Measurements from ENCODE around the gene IQCN. TPM values are rescaled to one million over a fixed set of nuclear protein-coding genes. Genes with fewer than 3 reads are reported as not detected.
"Not testable (repeated sequence)": the region's sequence is repeated elsewhere in the genome, so short reads cannot be mapped to it uniquely, and the experiment has no call there.

Gene IQCN
- total RNA-seq, 2 donors from 2014 or later = 16.5 to 21.9 TPM

DNA sequence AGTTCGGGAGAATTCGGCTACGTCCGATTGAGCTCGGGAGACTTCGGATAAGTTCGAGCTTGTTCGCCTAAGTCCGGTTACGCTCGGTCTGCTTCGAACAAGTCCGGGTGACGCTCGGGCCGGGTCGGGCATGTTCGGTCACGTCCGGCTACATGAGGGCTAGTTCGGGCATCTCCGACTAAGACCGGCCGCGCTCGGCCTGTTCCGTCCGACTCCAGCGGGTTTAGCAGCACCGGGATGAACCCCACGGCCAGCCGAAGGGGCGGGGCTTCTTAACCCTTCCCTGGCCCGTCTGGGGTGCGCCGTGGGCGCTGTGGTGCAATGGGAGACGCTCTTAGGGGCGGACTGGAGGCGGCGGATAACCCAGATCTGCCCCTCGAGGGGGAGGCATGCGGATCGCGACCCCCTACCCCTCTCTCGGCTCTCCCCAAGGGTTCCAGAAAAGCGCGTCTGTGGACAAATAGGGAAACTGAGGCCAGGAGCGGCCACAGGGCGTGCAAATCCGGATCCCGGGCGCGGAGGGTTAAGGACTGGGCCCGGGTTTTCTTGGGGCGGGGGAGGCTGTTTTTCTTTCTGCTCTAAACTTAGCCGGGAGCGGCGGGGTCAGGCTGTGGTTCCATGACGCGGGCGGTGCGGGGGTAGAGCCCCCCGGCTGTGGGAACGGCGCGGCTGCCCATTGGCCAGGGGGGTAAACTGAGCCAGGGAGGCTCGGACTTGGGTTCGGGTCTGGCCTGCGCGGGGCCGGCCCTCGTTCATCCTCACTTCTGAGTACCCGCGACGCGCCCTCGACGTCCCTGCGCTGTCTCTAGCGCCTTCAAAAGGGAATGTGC lies 49.5 kb downstream of the IQCN start:
- Mint-ChIP-seq H3K4me1 (peaks cover 18% of the 10 kb centered on the region), H3K27me3 (peaks cover 69% of the 10 kb centered on the region), H3K27ac (peak overlapping the region; percentile 85), H3K36me3 (ENCODE audit: low read depth) (peaks cover under 1% of the 10 kb centered on the region), H3K4me3 (peak overlapping the region; percentile 91)
- DNase-seq (peak; percentile 60 to 77 (median 62)), ATAC-seq (peak; percentile 97)
- no peaks in the 10 kb centered on the region for H3K9me3 ChIP-seq (ENCODE audit: control insufficient read depth, low read length, poor library complexity, severe bottlenecking)

DNA sequence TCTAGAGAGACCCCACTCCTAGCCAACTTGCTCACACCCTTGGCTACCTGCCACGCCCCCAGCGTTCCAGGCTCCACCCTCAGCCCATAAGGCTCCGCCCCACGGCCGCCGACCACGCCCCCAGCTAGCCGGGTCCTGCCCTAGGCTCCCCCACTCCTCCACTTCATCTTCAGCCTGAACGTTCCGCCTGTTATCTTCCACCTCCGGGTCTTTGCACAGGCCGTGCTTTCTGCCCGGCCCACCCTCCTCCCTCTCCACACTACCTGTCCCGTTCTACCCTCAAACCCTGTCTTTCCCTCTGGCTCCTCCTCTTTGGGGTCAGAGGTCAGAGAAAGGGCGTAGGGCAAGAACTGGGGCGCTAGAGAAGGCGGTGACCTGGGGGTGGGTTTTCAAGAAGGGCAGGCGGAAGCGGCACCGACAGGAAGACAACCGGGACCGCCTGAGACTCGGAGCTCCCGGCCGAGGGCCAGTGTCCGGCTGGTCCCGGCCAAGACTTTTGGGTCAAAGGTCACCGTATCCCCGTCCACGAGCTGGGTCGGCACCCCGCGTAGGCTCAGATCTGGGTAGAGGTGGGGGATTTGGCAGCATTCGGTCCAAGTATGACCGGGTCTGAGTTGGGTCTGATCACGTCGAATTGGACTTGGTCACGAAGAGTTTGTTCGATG lies 50.3 kb downstream of the IQCN start:
- Mint-ChIP-seq H3K27ac (peak overlapping the region; percentile 85), H3K4me1 (peaks cover 19% of the 10 kb centered on the region), H3K36me3 (ENCODE audit: low read depth) (no peaks in the 10 kb centered on the region), H3K27me3 (peaks cover 67% of the 10 kb centered on the region), H3K4me3 (peak overlapping the region; percentile 91)
- ATAC-seq = peak; percentile 17
- peak in 1 of 3 donors; percentile 19 for DNase-seq
- no peaks in the 10 kb centered on the region for H3K9me3 ChIP-seq (ENCODE audit: control insufficient read depth, low read length, poor library complexity, severe bottlenecking)

DNA sequence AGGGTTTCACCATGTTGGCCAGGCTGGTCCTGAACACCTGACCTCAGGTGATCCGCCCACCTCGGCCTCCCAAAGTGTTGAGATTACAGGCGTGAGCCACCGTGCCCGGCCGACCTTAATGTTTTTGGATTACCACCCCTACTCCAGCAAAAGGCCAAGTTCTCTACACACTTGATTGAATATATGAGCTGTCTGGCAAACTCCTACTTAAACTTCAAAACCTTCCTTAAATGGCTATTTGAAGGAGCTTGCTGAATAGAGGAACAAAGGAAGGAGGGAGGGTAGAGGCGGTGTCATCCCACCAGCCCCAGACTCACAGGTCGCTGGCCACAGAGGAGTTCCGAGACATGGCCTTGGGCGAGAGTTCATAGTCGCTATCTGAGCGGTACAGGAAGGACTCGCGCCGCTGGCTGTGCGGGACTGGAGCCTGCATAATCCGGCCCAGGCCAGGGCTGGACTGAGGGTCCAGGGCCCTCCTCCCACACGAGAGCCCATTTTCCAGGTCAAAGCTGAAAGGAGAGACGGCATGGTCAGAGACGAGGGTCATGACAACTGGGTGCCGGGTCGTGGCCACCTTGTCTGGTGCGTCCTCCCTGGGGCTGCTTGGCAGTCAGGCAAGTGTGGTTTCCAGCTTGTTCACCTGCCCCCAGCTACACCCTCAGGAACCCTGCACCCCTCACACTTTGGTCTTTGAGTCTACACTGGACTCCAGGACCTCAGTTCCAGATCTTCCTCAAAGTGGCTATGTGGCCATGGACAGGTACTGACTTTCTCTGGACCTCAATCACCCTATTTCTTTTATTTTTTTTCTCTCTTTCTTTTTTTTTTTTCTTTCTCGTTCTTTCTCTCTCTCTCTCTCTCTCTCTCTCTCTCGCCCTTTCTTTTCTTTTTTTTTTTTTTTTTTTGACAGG lies 52.2 kb downstream of the IQCN start:
- H3K36me3 Mint-ChIP-seq (ENCODE audit: low read depth) = no peaks in the 10 kb centered on the region
- H3K4me1 Mint-ChIP-seq = peaks cover 19% of the 10 kb centered on the region
- ATAC-seq (no peak), DNase-seq (no peak)
- H3K9me3 ChIP-seq (ENCODE audit: control insufficient read depth, low read length, poor library complexity, severe bottlenecking) = no peaks in the 10 kb centered on the region
- H3K27ac Mint-ChIP-seq = no peak overlapping the region
- peaks cover 56% of the 10 kb centered on the region for H3K27me3 Mint-ChIP-seq
- H3K4me3 Mint-ChIP-seq = no peak overlapping the region

- Mint-ChIP-seq H3K4me3 (peak overlapping the region; percentile 31), H3K27ac (no peak overlapping the region), H3K27me3 (peaks cover 46% of the 10 kb centered on the region), H3K4me1 (peaks cover 15% of the 10 kb centered on the region), H3K36me3 (ENCODE audit: low read depth) (no peaks in the 10 kb centered on the region)
- DNase-seq (no peak), ATAC-seq (no peak)
- H3K9me3 ChIP-seq (ENCODE audit: control insufficient read depth, low read length, poor library complexity, severe bottlenecking) = no peaks in the 10 kb centered on the region
Measured at GRCh38 chr19:18220632-18221275, 53.5 kb downstream of the IQCN start.

DNA sequence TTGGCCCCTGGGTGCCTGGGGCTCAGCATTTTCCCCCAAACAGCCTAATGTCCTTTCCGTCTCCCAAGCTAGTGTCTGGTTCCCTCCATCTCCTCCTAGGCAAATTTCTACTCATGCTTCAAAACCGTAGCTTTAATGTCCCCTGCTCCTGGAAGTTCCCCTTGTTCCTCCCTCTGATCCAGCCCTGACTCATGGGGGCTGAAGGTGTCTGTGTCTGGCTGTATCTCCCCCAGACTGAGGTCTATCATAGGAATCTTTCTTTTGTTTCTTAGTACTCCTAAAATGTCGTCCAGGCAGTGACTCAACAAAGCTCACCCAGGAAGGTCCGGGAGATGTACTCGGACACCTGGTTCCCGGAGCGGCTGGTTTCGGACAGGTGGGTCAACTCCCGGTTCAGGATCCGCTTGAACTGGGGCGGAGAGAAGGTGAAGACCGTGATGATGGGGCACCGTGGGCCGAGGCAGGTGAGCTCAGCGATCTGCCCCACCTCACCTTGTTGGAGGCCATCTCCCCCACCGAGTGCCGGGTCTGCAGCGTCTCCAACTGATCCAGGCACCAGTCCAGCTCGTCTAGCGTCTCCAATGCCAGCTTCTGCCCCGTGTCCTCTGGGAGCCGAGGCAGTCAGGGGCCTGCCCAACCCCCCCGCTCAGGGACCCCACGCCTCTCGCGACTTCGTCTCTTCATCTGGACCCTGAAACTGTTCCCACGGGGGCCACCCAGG lies 54.2 kb downstream of the IQCN start:
- no peak for DNase-seq
- ATAC-seq = no peak
- Mint-ChIP-seq H3K4me1 (peaks cover 17% of the 10 kb centered on the region), H3K4me3 (no peak overlapping the region), H3K36me3 (ENCODE audit: low read depth) (no peaks in the 10 kb centered on the region), H3K27me3 (peaks cover 40% of the 10 kb centered on the region), H3K27ac (no peak overlapping the region)
- H3K9me3 ChIP-seq (ENCODE audit: control insufficient read depth, low read length, poor library complexity, severe bottlenecking) = no peaks in the 10 kb centered on the region

- DNase-seq (no peak), ATAC-seq (no peak)
- no peaks in the 10 kb centered on the region for H3K9me3 ChIP-seq (ENCODE audit: control insufficient read depth, low read length, poor library complexity, severe bottlenecking)
- Mint-ChIP-seq H3K4me1 (peaks cover 7% of the 10 kb centered on the region), H3K36me3 (ENCODE audit: low read depth) (no peaks in the 10 kb centered on the region), H3K4me3 (no peak overlapping the region), H3K27me3 (peaks cover 27% of the 10 kb centered on the region), H3K27ac (no peak overlapping the region)
Measured at GRCh38 chr19:18218600-18218999, 55.7 kb downstream of the IQCN start.

DNA sequence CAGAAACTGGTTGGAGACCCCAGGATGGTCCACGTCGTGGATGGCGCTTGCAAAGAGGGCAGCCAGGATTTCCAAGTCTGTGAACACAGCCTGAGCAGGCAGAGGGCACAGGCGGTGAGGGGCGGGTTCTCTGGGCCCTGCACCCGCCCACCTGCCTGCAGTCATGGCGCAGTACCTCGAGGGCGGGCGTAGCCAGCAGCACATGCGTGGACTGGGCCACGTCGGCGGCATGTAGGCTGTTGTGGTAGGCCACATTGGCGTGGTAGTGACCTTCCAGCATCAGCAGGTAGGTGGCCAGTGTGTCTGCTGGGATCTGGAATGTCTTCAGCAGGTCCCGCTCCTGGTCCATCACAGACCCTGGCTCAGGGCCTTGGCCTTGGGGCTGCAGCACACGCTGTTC lies 56.1 kb downstream of the IQCN start:
- no peaks in the 10 kb centered on the region for H3K9me3 ChIP-seq (ENCODE audit: control insufficient read depth, low read length, poor library complexity, severe bottlenecking)
- no peak for ATAC-seq
- Mint-ChIP-seq H3K36me3 (ENCODE audit: low read depth) (no peaks in the 10 kb centered on the region), H3K4me1 (peaks cover 7% of the 10 kb centered on the region), H3K27me3 (peaks cover 23% of the 10 kb centered on the region), H3K27ac (no peak overlapping the region), H3K4me3 (no peak overlapping the region)
- DNase-seq = no peak

DNA sequence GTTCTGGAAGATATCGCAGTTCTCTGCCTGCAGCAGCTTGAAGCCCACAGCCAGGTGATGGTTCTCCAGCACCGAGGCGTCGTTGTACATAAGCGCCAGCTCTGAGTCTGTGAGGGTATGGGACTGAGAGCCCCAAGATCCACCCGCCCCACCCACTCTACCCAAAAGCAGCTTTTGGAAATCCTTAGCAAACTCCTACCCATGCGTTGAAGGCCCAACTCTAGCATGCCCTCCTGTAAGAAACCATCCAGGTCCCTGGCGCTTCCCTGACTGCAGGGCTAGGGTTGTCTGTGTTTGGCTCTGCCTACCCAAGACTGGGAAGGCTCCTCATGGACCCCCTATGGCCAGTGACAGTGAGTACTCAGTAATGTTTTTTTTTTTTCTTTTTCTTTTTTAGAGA lies 57.5 kb downstream of the IQCN start:
- DNase-seq (no peak), ATAC-seq (no peak)
- H3K4me3 Mint-ChIP-seq = no peak overlapping the region
- no peaks in the 10 kb centered on the region for H3K9me3 ChIP-seq (ENCODE audit: control insufficient read depth, low read length, poor library complexity, severe bottlenecking)
- H3K27ac Mint-ChIP-seq = no peak overlapping the region
- H3K27me3 Mint-ChIP-seq = peaks cover 18% of the 10 kb centered on the region
- H3K36me3 Mint-ChIP-seq (ENCODE audit: low read depth) = no peaks in the 10 kb centered on the region
- peaks cover 7% of the 10 kb centered on the region for H3K4me1 Mint-ChIP-seq

GRCh38 chr19:18214779-18215433 lies 59.3 kb downstream of the IQCN start:
- peak overlapping the region; percentile 16 for H3K27ac Mint-ChIP-seq
- H3K4me3 Mint-ChIP-seq = no peak overlapping the region
- H3K9me3 ChIP-seq (ENCODE audit: control insufficient read depth, low read length, poor library complexity, severe bottlenecking) = no peaks in the 10 kb centered on the region
- no peaks in the 10 kb centered on the region for H3K36me3 Mint-ChIP-seq (ENCODE audit: low read depth)
- peaks cover 18% of the 10 kb centered on the region for H3K27me3 Mint-ChIP-seq
- DNase-seq (no peak), ATAC-seq (no peak)
- peaks cover 5% of the 10 kb centered on the region for H3K4me1 Mint-ChIP-seq

DNA sequence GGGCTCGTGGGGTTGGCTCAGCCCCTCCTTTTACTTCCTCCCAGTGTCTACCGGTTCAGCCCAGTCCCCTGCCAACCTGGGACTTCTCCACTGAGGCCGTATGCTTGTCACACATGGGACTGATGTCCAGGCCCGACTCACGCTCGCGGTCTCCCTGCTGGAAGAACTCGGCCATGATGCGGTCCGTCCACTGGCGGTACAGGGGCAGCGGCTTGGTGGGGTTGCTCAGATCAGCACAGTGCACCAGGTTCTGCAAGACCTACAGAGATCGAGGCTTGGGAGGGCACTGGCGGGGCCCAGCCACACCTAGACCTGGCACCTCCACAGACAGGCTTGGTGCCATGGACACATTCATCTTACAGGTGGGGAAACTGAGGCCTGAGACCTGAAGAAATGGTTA lies 62.6 kb downstream of the IQCN start:
- no peak overlapping the region for H3K27ac Mint-ChIP-seq
- no peak for DNase-seq
- H3K4me1 Mint-ChIP-seq = peaks cover 3% of the 10 kb centered on the region
- H3K4me3 Mint-ChIP-seq = no peak overlapping the region
- no peaks in the 10 kb centered on the region for H3K9me3 ChIP-seq (ENCODE audit: control insufficient read depth, low read length, poor library complexity, severe bottlenecking)
- no peak for ATAC-seq
- no peaks in the 10 kb centered on the region for H3K36me3 Mint-ChIP-seq (ENCODE audit: low read depth)
- peaks cover 23% of the 10 kb centered on the region for H3K27me3 Mint-ChIP-seq

DNA sequence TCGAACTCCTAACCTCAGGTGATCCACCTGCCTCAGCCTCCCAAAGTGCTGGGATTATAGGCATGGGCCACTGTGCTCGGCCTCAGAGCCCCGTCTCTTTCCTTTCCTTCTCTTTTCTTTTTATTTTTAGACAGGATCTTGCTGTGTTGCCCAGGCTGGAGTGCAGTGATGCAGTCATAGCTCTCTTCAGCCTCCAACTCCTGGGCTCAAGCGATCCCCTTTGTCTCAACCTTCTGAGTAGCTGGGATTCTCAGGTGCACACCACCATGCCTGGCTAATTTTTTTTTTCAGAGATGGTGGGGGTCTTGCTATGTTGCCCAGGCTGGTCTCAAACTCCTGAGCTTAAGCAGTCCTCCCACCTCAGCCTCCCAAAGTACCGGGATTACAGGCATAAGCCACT lies 64.3 kb downstream of the IQCN start:
- H3K36me3 Mint-ChIP-seq (ENCODE audit: low read depth); H3K4me1 Mint-ChIP-seq; DNase-seq; ATAC-seq; H3K9me3 ChIP-seq (ENCODE audit: control insufficient read depth, low read length, poor library complexity, severe bottlenecking): not testable (repeated sequence)
- peaks cover 23% of the 10 kb centered on the region for H3K27me3 Mint-ChIP-seq
- peak overlapping the region; percentile 12 for H3K4me3 Mint-ChIP-seq
- H3K27ac Mint-ChIP-seq = peak overlapping the region; percentile 11

Data from T-helper 17 cell (primary cell).